A549 treated with RU486 at 1 μM for 4 hours (cell line): ENCODE data around the gene FKBP9. TPM values are rescaled to one million over a fixed set of nuclear protein-coding genes. Genes with fewer than 3 reads are reported as not detected.

ENCODE experiments used
- total RNA-seq: library from RNA; stranded (reverse); fragments of 200-300 nt; extraction: Qiagen RNA extraction; gene quantifications from 5 replicates; pipeline ENCODE4 v1.2.3, GENCODE V29; 2022; ENCODE audit warnings: low read depth

FKBP9 gene
- 75.7 to 124 TPM (median 88.0 TPM) in 5 replicates for total RNA-seq

GRCh38 chr7:32957326-32958045, at the start of gene FKBP9:
Gene FKBP9, plus strand, starts transcription at chr7:32957440. Its CDS starts 134 bp downstream, at chr7:32957574.

Other genes starting within 250 kb of the FKBP9 start
- gene KBTBD2, start 65.7 kb upstream of the FKBP9 start, total RNA-seq = 16.6 to 28.7 TPM (median 24.9 TPM) in 5 replicates
- 22.5 to 46.2 TPM (median 39.0 TPM) in 5 replicates for gene NT5C3A, start 105.3 kb downstream of the FKBP9 start, total RNA-seq
- 33.8 to 45.6 TPM (median 35.8 TPM) in 5 replicates for gene RP9, start 152.0 kb downstream of the FKBP9 start, total RNA-seq
- 2.6 to 3.7 TPM (median 2.9 TPM) in 5 replicates for gene BBS9, start 172.1 kb downstream of the FKBP9 start, total RNA-seq